Amniotic epithelial cell (primary cell): ENCODE results near the gene BTRC.
A peak's percentile ranks its signal among the peaks of the same experiment; 100 is the strongest.
"Not testable (repeated sequence)": the region's sequence is repeated elsewhere in the genome, so short reads cannot be mapped to it uniquely, and the experiment has no call there.

Source experiments
- DNase-seq: peaks from one replicate; pipeline ENCODE4 v3.0.0-alpha.2; 2010; ENCODE audit warnings: low read depth

BTRC gene

GRCh38 chr10:101353692-101354327 is at the start of gene BTRC:
Gene BTRC, plus strand, starts transcription at chr10:101354165. Its CDS starts 16 bp downstream, at chr10:101354181.
- DNase-seq = peak; percentile 100

GRCh38 chr10:101304316-101304715 is 49.6 kb upstream of the BTRC start:
- DNase-seq = no peak

- DNase-seq = peak; percentile 43
Measured at GRCh38 chr10:101305320-101306241, 48.4 kb upstream of the BTRC start.

GRCh38 chr10:101308051-101308450 is 45.9 kb upstream of the BTRC start:
- DNase-seq = no peak

- peak; percentile 26 for DNase-seq
Measured at GRCh38 chr10:101310529-101311184, 43.3 kb upstream of the BTRC start.

- peak; percentile 25 for DNase-seq
Measured at GRCh38 chr10:101311185-101312066, 42.5 kb upstream of the BTRC start.

GRCh38 chr10:101319241-101319915 is 34.6 kb upstream of the BTRC start:
- DNase-seq = peak; percentile 42

GRCh38 chr10:101321073-101321472 is 32.9 kb upstream of the BTRC start:
- DNase-seq = no peak

- no peak for DNase-seq
Measured at GRCh38 chr10:101322266-101323108, 31.5 kb upstream of the BTRC start.

GRCh38 chr10:101323495-101323894 is 30.5 kb upstream of the BTRC start:
- no peak for DNase-seq

- not testable (repeated sequence) for DNase-seq
Measured at GRCh38 chr10:101327454-101327853, 26.5 kb upstream of the BTRC start.

GRCh38 chr10:101329341-101330032 is 24.5 kb upstream of the BTRC start:
- no peak for DNase-seq

- DNase-seq = no peak
Measured at GRCh38 chr10:101330231-101330630, 23.7 kb upstream of the BTRC start.

- DNase-seq = peak; percentile 97
Measured at GRCh38 chr10:101330631-101331225, 23.2 kb upstream of the BTRC start.

GRCh38 chr10:101331956-101332355 is 22.0 kb upstream of the BTRC start:
- peak; percentile 26 for DNase-seq

GRCh38 chr10:101334259-101334658 is 19.7 kb upstream of the BTRC start:
- DNase-seq = not testable (repeated sequence)

GRCh38 chr10:101336382-101336781 is 17.6 kb upstream of the BTRC start:
- DNase-seq = no peak

- DNase-seq = no peak
Measured at GRCh38 chr10:101337836-101338235, 16.1 kb upstream of the BTRC start.

- DNase-seq = no peak
Measured at GRCh38 chr10:101341438-101341837, 12.5 kb upstream of the BTRC start.
